Lower leg skin (tissue), 3 donors: ENCODE data around the gene GPC6.

ENCODE experiments used
- CTCF ChIP-seq, 3 donors: fragments of 450-650 bp; IDR thresholded peaks; one replicate each; pipeline ENCODE4 v1.5.1; 2016; ENCODE audit warnings: antibody characterized with exemption in 3 of 3, mild to moderate bottlenecking in 3 of 3, moderate library complexity in 2 of 3
- POLR2A ChIP-seq, 2 donors: fragments of 450-650 bp; IDR thresholded peaks; one replicate each; pipeline ENCODE4 v1.6.1; 2016 to 2017; ENCODE audit warnings: antibody characterized with exemption in 2 of 2, mild to moderate bottlenecking in 1 of 2, moderate library complexity in 1 of 2

- no peak for TF ChIP-seq CTCF (IDR thresholded peaks at IDR 0.05)
- TF ChIP-seq POLR2A (IDR thresholded peaks at IDR 0.05), result no peak
Measured at GRCh38 chr13:94162289-94162688, 935.7 kb downstream of the GPC6 start.
